ENCODE data around the gene PROCR.

DNA sequence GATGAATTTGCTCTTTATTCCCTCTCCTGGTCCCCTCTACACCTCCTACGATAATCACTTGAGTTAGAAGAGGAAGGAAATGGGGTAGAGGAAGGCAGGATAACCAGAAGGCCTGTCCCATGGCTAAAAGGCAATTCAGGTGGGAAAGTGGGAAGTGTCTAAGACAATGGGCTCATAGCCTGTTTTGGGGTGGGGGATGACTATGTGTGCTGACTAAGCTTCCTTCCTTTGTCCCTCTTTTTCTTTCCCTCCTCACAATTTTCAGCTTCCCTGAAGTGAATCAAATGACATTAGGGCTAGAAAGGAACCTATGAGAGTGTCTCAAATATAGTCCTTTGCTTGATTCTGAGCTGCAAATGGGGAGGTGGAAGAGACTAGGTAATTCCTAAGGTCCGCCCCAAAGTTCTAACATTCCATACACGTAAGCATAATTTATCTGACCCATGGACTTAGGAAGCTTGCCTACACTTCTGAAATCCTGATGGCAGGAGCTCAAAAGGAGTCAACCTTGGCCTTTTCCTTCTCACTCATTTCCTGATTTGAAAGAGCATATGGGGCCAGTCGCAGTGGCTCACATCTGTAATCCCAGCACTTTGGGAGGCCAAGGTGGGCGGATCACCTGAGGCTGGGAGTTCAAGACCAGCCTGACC, 49.0 kb upstream of the PROCR start:
- TF ChIP-seq, protein P1, sequence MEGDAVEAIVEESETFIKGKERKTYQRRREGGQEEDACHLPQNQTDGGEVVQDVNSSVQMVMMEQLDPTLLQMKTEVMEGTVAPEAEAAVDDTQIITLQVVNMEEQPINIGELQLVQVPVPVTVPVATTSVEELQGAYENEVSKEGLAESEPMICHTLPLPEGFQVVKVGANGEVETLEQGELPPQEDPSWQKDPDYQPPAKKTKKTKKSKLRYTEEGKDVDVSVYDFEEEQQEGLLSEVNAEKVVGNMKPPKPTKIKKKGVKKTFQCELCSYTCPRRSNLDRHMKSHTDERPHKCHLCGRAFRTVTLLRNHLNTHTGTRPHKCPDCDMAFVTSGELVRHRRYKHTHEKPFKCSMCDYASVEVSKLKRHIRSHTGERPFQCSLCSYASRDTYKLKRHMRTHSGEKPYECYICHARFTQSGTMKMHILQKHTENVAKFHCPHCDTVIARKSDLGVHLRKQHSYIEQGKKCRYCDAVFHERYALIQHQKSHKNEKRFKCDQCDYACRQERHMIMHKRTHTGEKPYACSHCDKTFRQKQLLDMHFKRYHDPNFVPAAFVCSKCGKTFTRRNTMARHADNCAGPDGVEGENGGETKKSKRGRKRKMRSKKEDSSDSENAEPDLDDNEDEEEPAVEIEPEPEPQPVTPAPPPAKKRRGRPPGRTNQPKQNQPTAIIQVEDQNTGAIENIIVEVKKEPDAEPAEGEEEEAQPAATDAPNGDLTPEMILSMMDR (IDR thresholded peaks at IDR 0.05 in 4 of 5, conservative IDR thresholded peaks at IDR 0.05 in 1 of 5), result no peak
- TF ChIP-seq POLR2A (IDR thresholded peaks at IDR 0.05), result no peak

Measured in gastrocnemius medialis (tissue), 4 donors.